ENCODE measurements around the gene MLX.
"Not testable (repeated sequence)": the region's sequence is repeated elsewhere in the genome, so short reads cannot be mapped to it uniquely, and the experiment has no call there.

Gene MLX

GRCh38 chr17:42596386-42596785 is 29.5 kb downstream of the MLX start:
- Histone ChIP-seq H3K27me3 (ENCODE audit: control insufficient read depth, insufficient read depth, low read length) (no peaks in the 10 kb centered on the region), H3K9me3 (replicated peaks; ENCODE audit: low read length) (no peaks in the 10 kb centered on the region), H3K4me2 (ENCODE audit: low read length) (no peak overlapping the region), H3K4me3 (ENCODE audit: low read length) (no peak overlapping the region), H3K4me1 (ENCODE audit: control insufficient read depth, insufficient read depth, low read length) (no peaks in the 10 kb centered on the region), H3K36me3 (ENCODE audit: insufficient read depth, low read length) (peaks cover 11% of the 10 kb centered on the region), H3K9ac (ENCODE audit: low read depth, low read length) (no peak overlapping the region)

GRCh38 chr17:42598905-42599304 is 32.0 kb downstream of the MLX start:
- Histone ChIP-seq H3K27me3 (ENCODE audit: control insufficient read depth, insufficient read depth, low read length) (no peaks in the 10 kb centered on the region), H3K4me1 (ENCODE audit: control insufficient read depth, insufficient read depth, low read length) (no peaks in the 10 kb centered on the region)

GRCh38 chr17:42603318-42603717 is 36.4 kb downstream of the MLX start:
- H3K27me3 ChIP-seq (ENCODE audit: control insufficient read depth, insufficient read depth, low read length), result no peaks in the 10 kb centered on the region
- no peak overlapping the region for H3K9ac ChIP-seq (ENCODE audit: low read depth, low read length)
- peaks cover 8% of the 10 kb centered on the region for H3K36me3 ChIP-seq (ENCODE audit: insufficient read depth, low read length)
- H3K4me1 ChIP-seq (ENCODE audit: control insufficient read depth, insufficient read depth, low read length), result peaks cover 11% of the 10 kb centered on the region
- H3K9me3 ChIP-seq (replicated peaks; ENCODE audit: low read length), result no peaks in the 10 kb centered on the region
- H3K4me3 ChIP-seq (ENCODE audit: low read length), result no peak overlapping the region
- no peak overlapping the region for H3K4me2 ChIP-seq (ENCODE audit: low read length)

More at GRCh38 chr17:42598905-42599304, 32.0 kb downstream of the MLX start:
- Histone ChIP-seq H3K36me3 (ENCODE audit: insufficient read depth, low read length) (peaks cover 8% of the 10 kb centered on the region), H3K9ac (ENCODE audit: low read depth, low read length) (no peak overlapping the region), H3K4me2 (ENCODE audit: low read length) (no peak overlapping the region), H3K4me3 (ENCODE audit: low read length) (no peak overlapping the region), H3K9me3 (replicated peaks; ENCODE audit: low read length) (no peaks in the 10 kb centered on the region)

- Histone ChIP-seq H3K9me3 (replicated peaks; ENCODE audit: low read length) (no peaks in the 10 kb centered on the region), H3K4me1 (ENCODE audit: control insufficient read depth, insufficient read depth, low read length) (peaks cover 15% of the 10 kb centered on the region), H3K9ac (ENCODE audit: low read depth, low read length) (peak overlapping the region; percentile 93), H3K4me2 (ENCODE audit: low read length) (peak overlapping the region; percentile 89), H3K36me3 (ENCODE audit: insufficient read depth, low read length) (peaks cover 14% of the 10 kb centered on the region), H3K27me3 (ENCODE audit: control insufficient read depth, insufficient read depth, low read length) (no peaks in the 10 kb centered on the region), H3K4me3 (ENCODE audit: low read length) (peak overlapping the region; percentile 94)
Measured at GRCh38 chr17:42607769-42608168, 40.9 kb downstream of the MLX start.

GRCh38 chr17:42608305-42609181 is 41.6 kb downstream of the MLX start:
- Histone ChIP-seq H3K9ac (ENCODE audit: low read depth, low read length) (peak overlapping the region; percentile 93), H3K4me1 (ENCODE audit: control insufficient read depth, insufficient read depth, low read length) (peaks cover 15% of the 10 kb centered on the region), H3K27me3 (ENCODE audit: control insufficient read depth, insufficient read depth, low read length) (no peaks in the 10 kb centered on the region), H3K36me3 (ENCODE audit: insufficient read depth, low read length) (peaks cover 19% of the 10 kb centered on the region), H3K4me3 (ENCODE audit: low read length) (peak overlapping the region; percentile 94), H3K9me3 (replicated peaks; ENCODE audit: low read length) (no peaks in the 10 kb centered on the region), H3K4me2 (ENCODE audit: low read length) (peak overlapping the region; percentile 89)

- Histone ChIP-seq H3K9me3 (replicated peaks; ENCODE audit: low read length) (no peaks in the 10 kb centered on the region), H3K4me1 (ENCODE audit: control insufficient read depth, insufficient read depth, low read length) (peaks cover 15% of the 10 kb centered on the region), H3K36me3 (ENCODE audit: insufficient read depth, low read length) (peaks cover 23% of the 10 kb centered on the region), H3K4me3 (ENCODE audit: low read length) (peak within 1 kb of the TSS; percentile 94), H3K9ac (ENCODE audit: low read depth, low read length) (peak within 1 kb of the TSS; percentile 93), H3K27me3 (ENCODE audit: control insufficient read depth, insufficient read depth, low read length) (no peaks in the 10 kb centered on the region), H3K4me2 (ENCODE audit: low read length) (peak within 1 kb of the TSS; percentile 89)
Measured at GRCh38 chr17:42609182-42609813, 42.4 kb downstream of the MLX start, which contains the start of the genes RETREG3 and TUBG1. Gene RETREG3, minus strand, starts transcription at chr17:42609374. Its CDS starts 50 bp downstream, at chr17:42609324. Gene TUBG1, plus strand, starts transcription at chr17:42609683. Its CDS starts 55 bp downstream, at chr17:42609738.

GRCh38 chr17:42609814-42610801 is 43.2 kb downstream of the MLX start:
- Histone ChIP-seq H3K4me3 (ENCODE audit: low read length) (peak overlapping the region; percentile 91), H3K36me3 (ENCODE audit: insufficient read depth, low read length) (peaks cover 30% of the 10 kb centered on the region), H3K9ac (ENCODE audit: low read depth, low read length) (peak overlapping the region; percentile 84), H3K4me1 (ENCODE audit: control insufficient read depth, insufficient read depth, low read length) (peaks cover 15% of the 10 kb centered on the region), H3K4me2 (ENCODE audit: low read length) (peak overlapping the region; percentile 89)
- not testable (repeated sequence) for H3K9me3 ChIP-seq (replicated peaks; ENCODE audit: low read length); H3K27me3 ChIP-seq (ENCODE audit: control insufficient read depth, insufficient read depth, low read length)

- no peaks in the 10 kb centered on the region for H3K27me3 ChIP-seq (ENCODE audit: control insufficient read depth, insufficient read depth, low read length)
- H3K4me3 ChIP-seq (ENCODE audit: low read length), result no peak overlapping the region
- H3K9ac ChIP-seq (ENCODE audit: low read depth, low read length), result no peak overlapping the region
- peaks cover 12% of the 10 kb centered on the region for H3K4me1 ChIP-seq (ENCODE audit: control insufficient read depth, insufficient read depth, low read length)
- H3K36me3 ChIP-seq (ENCODE audit: insufficient read depth, low read length), result peaks cover 40% of the 10 kb centered on the region
- no peak overlapping the region for H3K4me2 ChIP-seq (ENCODE audit: low read length)
- no peaks in the 10 kb centered on the region for H3K9me3 ChIP-seq (replicated peaks; ENCODE audit: low read length)
Measured at GRCh38 chr17:42612013-42612412, 45.1 kb downstream of the MLX start.

GRCh38 chr17:42613699-42614295 is 46.9 kb downstream of the MLX start:
- Histone ChIP-seq H3K36me3 (ENCODE audit: insufficient read depth, low read length) (peaks cover 40% of the 10 kb centered on the region), H3K4me1 (ENCODE audit: control insufficient read depth, insufficient read depth, low read length) (peaks cover 10% of the 10 kb centered on the region), H3K9ac (ENCODE audit: low read depth, low read length) (no peak overlapping the region), H3K4me2 (ENCODE audit: low read length) (no peak overlapping the region), H3K9me3 (replicated peaks; ENCODE audit: low read length) (no peaks in the 10 kb centered on the region), H3K27me3 (ENCODE audit: control insufficient read depth, insufficient read depth, low read length) (no peaks in the 10 kb centered on the region), H3K4me3 (ENCODE audit: low read length) (no peak overlapping the region)

GRCh38 chr17:42617956-42618431 is 51.1 kb downstream of the MLX start:
- no peaks in the 10 kb centered on the region for H3K9me3 ChIP-seq (replicated peaks; ENCODE audit: low read length)
- H3K36me3 ChIP-seq (ENCODE audit: insufficient read depth, low read length), result peaks cover 27% of the 10 kb centered on the region
- H3K4me1 ChIP-seq (ENCODE audit: control insufficient read depth, insufficient read depth, low read length), result peaks cover 6% of the 10 kb centered on the region
- H3K9ac ChIP-seq (ENCODE audit: low read depth, low read length), result no peak overlapping the region
- H3K4me3 ChIP-seq (ENCODE audit: low read length), result no peak overlapping the region
- no peaks in the 10 kb centered on the region for H3K27me3 ChIP-seq (ENCODE audit: control insufficient read depth, insufficient read depth, low read length)
- no peak overlapping the region for H3K4me2 ChIP-seq (ENCODE audit: low read length)

All from skeletal muscle satellite cell (primary cell).